Loucy (cell line): Measurements from ENCODE around the gene P2RX4.
A peak's percentile ranks its signal among the peaks of the same experiment; 100 is the strongest.
"Not testable (repeated sequence)": the region's sequence is repeated elsewhere in the genome, so short reads cannot be mapped to it uniquely, and the experiment has no call there.

Source experiments
- H2AFZ ChIP-seq: fragments of 200-600 bp; sonication (generic); 2 replicates; pipeline ENCODE4 v1.6.0; 2016; ENCODE audit warnings: antibody characterized with exemption, mild to moderate bottlenecking, low read length, moderate library complexity
- H3F3A ChIP-seq: fragments of 200-600 bp; 2 replicates; pipeline ENCODE4 v1.6.0; 2016; ENCODE audit warnings: antibody characterized with exemption, low read depth, mild to moderate bottlenecking
- H3K27me3 ChIP-seq: fragments of 200-600 bp; sonication (generic); 2 replicates; pipeline ENCODE4 v1.6.1; 2014; ENCODE audit warnings: low read length, mild to moderate bottlenecking; ENCODE audit not compliant: insufficient read depth, poor library complexity, severe bottlenecking
- H3K36me3 ChIP-seq: fragments of 200-600 bp; sonication (generic); 2 replicates; pipeline ENCODE4 v1.6.1; 2016; ENCODE audit warnings: low read length; ENCODE audit not compliant: insufficient read depth
- H3K4me1 ChIP-seq: fragments of 200-600 bp; sonication (generic); 2 replicates; pipeline ENCODE4 v1.5.1; 2014; ENCODE audit warnings: low read length, mild to moderate bottlenecking; ENCODE audit not compliant: insufficient read depth, poor library complexity, severe bottlenecking
- H3K4me2 ChIP-seq: fragments of 200-600 bp; sonication (generic); 2 replicates; pipeline ENCODE4 v1.6.0; 2014; ENCODE audit warnings: antibody characterized with exemption, low read length, low read depth, mild to moderate bottlenecking; ENCODE audit not compliant: poor library complexity, severe bottlenecking
- H3K4me3 ChIP-seq: fragments of 200-600 bp; sonication (generic); 2 replicates; pipeline ENCODE4 v1.5.1; 2014; ENCODE audit warnings: low read length, mild to moderate bottlenecking, mixed read lengths; ENCODE audit not compliant: poor library complexity, severe bottlenecking
- H3K79me2 ChIP-seq: fragments of 200-600 bp; sonication (generic); 2 replicates; pipeline ENCODE4 v1.6.1; 2014; ENCODE audit warnings: low read length; ENCODE audit not compliant: insufficient read depth
- H3K9ac ChIP-seq: fragments of 200-600 bp; sonication (generic); 2 replicates; pipeline ENCODE4 v1.6.0; 2014; ENCODE audit warnings: mild to moderate bottlenecking, low read depth, low read length, moderate library complexity; ENCODE audit not compliant: poor library complexity, severe bottlenecking
- H3K9me2 ChIP-seq: fragments of 200-600 bp; sonication (generic); replicated peaks from 2 replicates; pipeline ENCODE4 v1.6.1; 2016; ENCODE audit warnings: low read depth, low read length, mixed read lengths
- H3K9me3 ChIP-seq: fragments of 200-600 bp; sonication (generic); 2 replicates; pipeline ENCODE4 v1.6.1; 2014; ENCODE audit warnings: mild to moderate bottlenecking, antibody characterized with exemption, low read length, low read depth; ENCODE audit not compliant: insufficient read depth
- H4K20me1 ChIP-seq: fragments of 200-600 bp; sonication (generic); 2 replicates; pipeline ENCODE4 v1.6.0; 2014; ENCODE audit warnings: antibody characterized with exemption, low read length, mild to moderate bottlenecking; ENCODE audit not compliant: insufficient read depth, poor library complexity, severe bottlenecking
- EZH2phosphoT487 ChIP-seq: fragments of 200-600 bp; IDR thresholded peaks from 2 replicates; pipeline ENCODE4 v1.6.1; 2018; ENCODE audit warnings: antibody characterized with exemption, mild to moderate bottlenecking, moderate library complexity, borderline replicate concordance
- TF ChIP-seq, protein P1 (sequence below): fragments of 200-600 bp; sonication (generic); conservative IDR thresholded peaks from 2 replicates; pipeline ENCODE4 v1.5.1; 2014; ENCODE audit warnings: mild to moderate bottlenecking, antibody characterized with exemption, low read length

The P2RX4 gene

DNA sequence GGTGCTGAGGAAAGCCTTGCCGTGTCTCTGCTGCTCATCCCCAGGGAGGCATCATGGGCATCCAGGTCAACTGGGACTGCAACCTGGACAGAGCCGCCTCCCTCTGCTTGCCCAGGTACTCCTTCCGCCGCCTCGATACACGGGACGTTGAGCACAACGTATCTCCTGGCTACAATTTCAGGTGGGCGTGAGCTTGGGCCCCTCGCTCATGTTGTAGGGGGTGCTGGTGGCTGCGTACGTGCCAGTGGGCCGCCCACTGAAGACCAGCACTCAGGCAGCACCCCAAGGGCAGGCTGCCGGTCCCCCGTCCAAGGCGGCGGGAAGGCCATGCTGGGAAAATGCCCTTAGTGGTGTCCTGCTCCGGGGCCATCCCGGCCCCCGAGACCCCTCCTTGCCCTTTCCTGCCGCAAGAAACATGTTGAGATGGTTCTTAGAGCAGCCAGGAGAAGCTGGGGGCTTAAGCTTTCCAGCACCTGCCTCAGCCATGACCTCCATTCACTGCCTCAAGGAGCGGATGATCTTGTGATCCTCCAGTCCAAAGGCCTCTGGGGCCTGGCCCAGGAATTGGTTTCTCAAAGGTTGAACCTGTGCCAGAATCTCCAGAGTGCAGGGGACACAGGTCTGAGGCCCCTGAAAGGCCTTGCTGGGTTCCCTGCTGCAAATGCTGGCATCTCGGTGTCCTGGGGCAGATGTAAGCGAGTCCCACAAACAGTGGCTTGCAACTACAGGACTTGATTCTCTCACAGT is 19.2 kb downstream of the P2RX4 start:
- Histone ChIP-seq H3F3A (no peaks in the 10 kb centered on the region), H3K79me2 (no peaks in the 10 kb centered on the region), H3K4me3 (no peak overlapping the region), H3K9me2 (no peaks in the 10 kb centered on the region), H3K27me3 (no peaks in the 10 kb centered on the region), H3K4me1 (peaks cover 2% of the 10 kb centered on the region), H2AFZ (no peak overlapping the region), H3K4me2 (no peak overlapping the region), H3K36me3 (no peaks in the 10 kb centered on the region), H3K9me3 (no peaks in the 10 kb centered on the region), H3K9ac (no peak overlapping the region), H4K20me1 (no peaks in the 10 kb centered on the region)
- no peak for TF ChIP-seq EZH2phosphoT487
- TF ChIP-seq, protein P1, sequence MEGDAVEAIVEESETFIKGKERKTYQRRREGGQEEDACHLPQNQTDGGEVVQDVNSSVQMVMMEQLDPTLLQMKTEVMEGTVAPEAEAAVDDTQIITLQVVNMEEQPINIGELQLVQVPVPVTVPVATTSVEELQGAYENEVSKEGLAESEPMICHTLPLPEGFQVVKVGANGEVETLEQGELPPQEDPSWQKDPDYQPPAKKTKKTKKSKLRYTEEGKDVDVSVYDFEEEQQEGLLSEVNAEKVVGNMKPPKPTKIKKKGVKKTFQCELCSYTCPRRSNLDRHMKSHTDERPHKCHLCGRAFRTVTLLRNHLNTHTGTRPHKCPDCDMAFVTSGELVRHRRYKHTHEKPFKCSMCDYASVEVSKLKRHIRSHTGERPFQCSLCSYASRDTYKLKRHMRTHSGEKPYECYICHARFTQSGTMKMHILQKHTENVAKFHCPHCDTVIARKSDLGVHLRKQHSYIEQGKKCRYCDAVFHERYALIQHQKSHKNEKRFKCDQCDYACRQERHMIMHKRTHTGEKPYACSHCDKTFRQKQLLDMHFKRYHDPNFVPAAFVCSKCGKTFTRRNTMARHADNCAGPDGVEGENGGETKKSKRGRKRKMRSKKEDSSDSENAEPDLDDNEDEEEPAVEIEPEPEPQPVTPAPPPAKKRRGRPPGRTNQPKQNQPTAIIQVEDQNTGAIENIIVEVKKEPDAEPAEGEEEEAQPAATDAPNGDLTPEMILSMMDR = no peak

DNA sequence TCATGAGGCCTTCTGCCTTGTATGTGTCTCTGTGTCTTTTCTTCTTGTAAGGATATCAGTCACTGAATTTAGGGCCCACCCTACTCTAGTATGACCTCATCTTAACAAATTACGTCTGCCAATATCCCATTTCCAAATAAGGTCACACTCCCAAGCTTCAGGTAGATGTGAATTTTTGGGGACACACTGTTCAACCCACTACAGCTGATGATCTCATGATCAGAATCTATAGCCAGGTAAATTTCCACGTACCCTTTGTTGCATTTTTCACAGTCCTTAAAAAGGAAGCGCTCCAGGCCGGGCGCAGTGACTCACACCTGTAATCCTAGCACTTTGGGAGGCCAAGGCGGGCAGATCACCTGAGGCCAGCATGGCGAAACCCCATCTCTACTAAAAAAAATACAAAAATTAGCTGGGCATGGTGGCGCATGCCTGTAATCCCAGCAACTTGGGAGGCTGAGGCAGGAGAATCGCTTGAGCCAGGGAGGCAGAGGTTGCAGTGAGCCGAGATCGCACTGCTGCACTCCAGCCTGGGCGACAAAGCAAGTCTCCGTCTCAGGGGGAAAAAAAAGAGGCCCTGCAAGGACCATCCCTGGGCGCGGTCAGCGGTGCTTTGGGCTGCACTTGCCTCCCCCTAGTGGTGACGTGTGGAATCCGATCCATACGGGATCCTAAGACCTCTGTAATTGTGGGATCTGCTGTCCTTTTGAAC is 20.1 kb downstream of the P2RX4 start:
- TF ChIP-seq, protein P1 = peak; percentile 82
- H3K4me2 ChIP-seq = not testable (repeated sequence)

DNA sequence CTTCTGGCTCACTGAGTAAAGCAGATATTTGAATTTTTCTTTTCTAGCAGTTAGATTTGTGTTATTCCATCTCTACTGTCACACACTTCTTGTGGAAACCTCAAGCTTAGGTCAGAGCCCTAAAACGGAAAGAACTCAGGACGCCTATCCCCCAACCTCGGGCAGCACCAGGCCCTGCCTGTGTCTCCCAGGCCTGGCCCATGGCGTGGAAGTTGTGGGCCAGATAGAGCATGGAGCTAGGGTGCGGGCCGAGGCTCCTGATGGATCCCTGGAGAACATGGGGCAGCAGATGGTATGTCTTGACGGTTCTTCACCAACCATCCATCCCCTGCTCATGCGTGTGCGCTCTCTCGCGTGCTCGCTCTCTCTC is 20.6 kb downstream of the P2RX4 start:
- no peaks in the 10 kb centered on the region for H3K36me3 ChIP-seq
- no peak for TF ChIP-seq EZH2phosphoT487
- TF ChIP-seq, protein P1 = no peak
- no peak overlapping the region for H3K4me2 ChIP-seq
- H3K9me2 ChIP-seq = no peaks in the 10 kb centered on the region
- no peaks in the 10 kb centered on the region for H3K4me1 ChIP-seq
- no peak overlapping the region for H2AFZ ChIP-seq
- no peaks in the 10 kb centered on the region for H3F3A ChIP-seq
- H3K79me2 ChIP-seq = no peaks in the 10 kb centered on the region
- no peak overlapping the region for H3K4me3 ChIP-seq
- no peak overlapping the region for H3K9ac ChIP-seq
- H4K20me1 ChIP-seq = no peaks in the 10 kb centered on the region
- H3K9me3 ChIP-seq = no peaks in the 10 kb centered on the region
- no peaks in the 10 kb centered on the region for H3K27me3 ChIP-seq

More for the DNA sequence above, 20.1 kb downstream of the P2RX4 start:
- H3K9me2 ChIP-seq, H2AFZ ChIP-seq, H3K27me3 ChIP-seq, H3K4me3 ChIP-seq, H3K4me1 ChIP-seq, H4K20me1 ChIP-seq, H3K9me3 ChIP-seq, H3F3A ChIP-seq, H3K36me3 ChIP-seq, H3K9ac ChIP-seq, H3K79me2 ChIP-seq: not testable (repeated sequence)
